VCaP (cell line): ENCODE data around the gene JARID2.
A peak's percentile ranks its signal among the peaks of the same experiment; 100 is the strongest.

Experiments
- H3K27ac ChIP-seq: fragments of 450-650 bp; 2 replicates; pipeline ENCODE4 v1.5.1; 2017
- TF ChIP-seq, protein P1 (sequence below): fragments of 450-650 bp; conservative IDR thresholded peaks from 2 replicates; pipeline ENCODE4 v1.5.1; 2017; ENCODE audit warnings: mild to moderate bottlenecking, moderate library complexity

Gene JARID2

DNA sequence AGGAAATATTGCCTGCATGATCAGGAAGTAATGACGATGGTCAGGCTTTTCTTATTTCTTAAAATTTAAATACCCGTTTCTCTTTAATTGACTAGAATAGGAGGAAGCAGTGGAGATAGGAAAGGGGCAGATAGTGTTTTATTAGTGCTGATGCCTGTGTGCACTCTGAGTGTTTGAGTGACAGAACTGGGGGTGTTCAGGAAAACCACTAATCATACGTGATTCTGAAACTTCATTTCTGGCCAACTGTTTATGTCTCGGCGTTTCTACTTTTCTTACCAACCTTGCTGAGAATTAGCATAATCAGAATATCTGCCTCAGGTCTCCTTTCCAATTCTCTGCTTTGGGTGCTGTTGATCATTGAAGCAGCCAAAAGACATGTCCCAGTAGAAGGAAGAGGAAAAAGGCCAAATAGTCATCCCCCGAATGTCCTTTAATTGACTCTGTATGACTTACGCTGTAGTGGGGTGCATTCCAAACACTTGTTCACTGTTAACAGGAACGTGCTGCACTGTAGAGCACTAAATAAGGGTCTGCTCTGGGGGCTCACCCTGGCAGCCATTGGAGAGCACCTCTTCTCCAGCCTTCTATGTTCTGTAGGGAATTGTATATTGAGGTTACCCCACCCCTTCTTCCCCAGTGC is 152.9 kb downstream of the JARID2 start:
- H3K27ac ChIP-seq = peak overlapping the region; percentile 60; the same call in 1 of the 2 replicates
- TF ChIP-seq, protein P1, sequence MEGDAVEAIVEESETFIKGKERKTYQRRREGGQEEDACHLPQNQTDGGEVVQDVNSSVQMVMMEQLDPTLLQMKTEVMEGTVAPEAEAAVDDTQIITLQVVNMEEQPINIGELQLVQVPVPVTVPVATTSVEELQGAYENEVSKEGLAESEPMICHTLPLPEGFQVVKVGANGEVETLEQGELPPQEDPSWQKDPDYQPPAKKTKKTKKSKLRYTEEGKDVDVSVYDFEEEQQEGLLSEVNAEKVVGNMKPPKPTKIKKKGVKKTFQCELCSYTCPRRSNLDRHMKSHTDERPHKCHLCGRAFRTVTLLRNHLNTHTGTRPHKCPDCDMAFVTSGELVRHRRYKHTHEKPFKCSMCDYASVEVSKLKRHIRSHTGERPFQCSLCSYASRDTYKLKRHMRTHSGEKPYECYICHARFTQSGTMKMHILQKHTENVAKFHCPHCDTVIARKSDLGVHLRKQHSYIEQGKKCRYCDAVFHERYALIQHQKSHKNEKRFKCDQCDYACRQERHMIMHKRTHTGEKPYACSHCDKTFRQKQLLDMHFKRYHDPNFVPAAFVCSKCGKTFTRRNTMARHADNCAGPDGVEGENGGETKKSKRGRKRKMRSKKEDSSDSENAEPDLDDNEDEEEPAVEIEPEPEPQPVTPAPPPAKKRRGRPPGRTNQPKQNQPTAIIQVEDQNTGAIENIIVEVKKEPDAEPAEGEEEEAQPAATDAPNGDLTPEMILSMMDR = no peak

DNA sequence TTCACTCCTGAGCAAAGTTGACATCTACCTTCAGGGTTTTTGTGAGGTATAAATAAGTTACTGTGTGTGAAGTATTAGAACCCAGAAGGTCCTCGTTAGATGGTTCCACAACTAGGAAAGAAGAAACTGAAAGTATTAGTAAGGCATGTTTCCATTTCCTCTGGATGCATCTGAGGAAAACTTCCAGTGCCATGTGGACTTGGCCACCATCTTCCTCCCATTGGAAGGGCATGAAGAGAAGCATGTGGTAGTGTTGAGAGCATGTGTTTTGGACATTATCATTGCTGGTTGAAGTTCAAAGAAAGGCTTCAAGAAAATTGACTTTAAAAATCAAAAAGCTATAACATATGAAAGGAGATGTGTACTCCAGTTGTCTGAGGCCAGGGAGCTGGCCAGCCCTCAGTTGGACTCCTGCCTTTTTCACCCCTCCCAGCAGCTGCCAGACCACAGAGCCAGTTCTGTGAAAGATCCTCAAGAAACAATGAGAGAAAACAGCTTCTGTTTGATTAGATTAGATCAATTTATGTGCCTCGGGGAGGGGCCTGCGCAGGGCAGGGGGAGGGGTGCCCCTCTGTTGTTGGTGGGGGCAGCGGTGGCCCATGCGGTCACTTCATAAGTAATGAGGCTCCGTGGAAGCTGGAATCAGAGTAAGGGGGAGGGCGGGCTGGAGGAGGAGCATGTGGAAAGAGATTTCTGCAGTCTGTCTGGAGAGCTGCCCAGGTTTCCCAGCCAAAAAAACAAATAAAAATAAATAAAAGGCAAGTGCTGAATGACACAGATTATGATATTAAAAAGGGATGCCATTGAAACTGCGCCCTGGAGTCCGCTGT is 154.0 kb downstream of the JARID2 start:
- H3K27ac ChIP-seq = peak overlapping the region; percentile 60
- TF ChIP-seq, protein P1 = no peak

DNA sequence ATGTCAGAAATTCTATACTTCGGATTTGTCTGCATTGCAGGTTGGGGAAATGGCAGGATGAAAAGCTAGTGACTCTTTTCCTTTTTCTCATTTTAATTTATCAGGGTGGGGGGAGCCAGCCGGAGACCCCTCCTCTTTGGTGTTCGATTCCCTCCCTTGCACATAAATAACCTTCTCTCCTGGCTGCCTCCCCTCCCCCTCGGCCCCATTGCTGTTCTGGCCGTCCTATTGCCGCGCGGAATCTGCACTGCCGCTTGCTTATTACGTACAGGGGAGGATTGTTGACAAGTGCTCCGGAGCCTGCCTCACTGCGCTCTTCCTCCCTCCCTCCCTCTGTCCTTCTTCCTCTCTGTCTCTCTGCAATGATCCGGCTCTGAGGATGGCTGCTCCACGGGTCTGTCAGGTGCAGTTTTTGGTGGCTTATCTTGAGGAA is 154.7 kb downstream of the JARID2 start:
- TF ChIP-seq, protein P1 = no peak
- H3K27ac ChIP-seq = peak overlapping the region; percentile 60

DNA sequence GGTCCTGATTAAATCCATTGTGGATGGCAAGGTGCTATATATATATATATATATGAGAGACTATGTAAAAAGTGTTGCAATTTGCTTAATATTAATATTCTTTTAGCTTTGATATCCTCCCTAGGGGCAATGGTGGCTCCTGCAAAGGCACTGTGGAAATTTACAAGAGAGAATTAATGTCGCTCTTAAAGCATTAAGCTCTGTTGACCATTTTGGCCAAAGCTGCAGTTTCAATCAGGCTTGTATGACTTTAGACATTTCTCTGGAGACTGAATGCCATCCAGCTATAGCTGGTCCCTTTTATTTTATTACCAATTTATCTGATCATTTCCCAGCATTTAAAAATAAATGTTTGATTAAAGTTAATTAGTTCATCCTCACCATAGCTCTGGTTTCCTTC is 155.3 kb downstream of the JARID2 start:
- TF ChIP-seq, protein P1 = no peak
- peak overlapping the region; percentile 60 for H3K27ac ChIP-seq

DNA sequence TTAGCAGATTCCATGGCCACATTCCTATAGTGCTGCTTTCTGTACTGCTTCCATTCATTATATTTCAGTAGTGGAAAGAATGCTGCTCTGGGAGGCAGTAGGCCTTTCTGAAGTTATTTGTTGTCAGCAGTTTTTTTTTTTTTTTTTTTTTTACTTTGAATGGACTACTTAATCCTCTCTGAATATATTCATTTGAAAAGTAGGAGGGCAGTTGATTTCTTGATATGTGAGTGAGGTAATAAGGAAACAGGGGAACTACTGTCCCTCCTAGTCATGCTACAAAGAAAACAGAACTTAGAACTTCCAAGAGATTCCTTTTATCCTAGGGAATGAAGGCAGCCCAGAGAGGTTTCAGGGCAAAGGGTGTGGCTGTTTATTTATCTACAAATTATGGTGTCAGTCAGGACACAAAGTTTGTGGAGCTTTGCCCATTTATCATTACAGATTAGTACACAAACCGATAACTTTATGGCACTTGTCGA is 155.9 kb downstream of the JARID2 start:
- H3K27ac ChIP-seq = peak overlapping the region; percentile 60

DNA sequence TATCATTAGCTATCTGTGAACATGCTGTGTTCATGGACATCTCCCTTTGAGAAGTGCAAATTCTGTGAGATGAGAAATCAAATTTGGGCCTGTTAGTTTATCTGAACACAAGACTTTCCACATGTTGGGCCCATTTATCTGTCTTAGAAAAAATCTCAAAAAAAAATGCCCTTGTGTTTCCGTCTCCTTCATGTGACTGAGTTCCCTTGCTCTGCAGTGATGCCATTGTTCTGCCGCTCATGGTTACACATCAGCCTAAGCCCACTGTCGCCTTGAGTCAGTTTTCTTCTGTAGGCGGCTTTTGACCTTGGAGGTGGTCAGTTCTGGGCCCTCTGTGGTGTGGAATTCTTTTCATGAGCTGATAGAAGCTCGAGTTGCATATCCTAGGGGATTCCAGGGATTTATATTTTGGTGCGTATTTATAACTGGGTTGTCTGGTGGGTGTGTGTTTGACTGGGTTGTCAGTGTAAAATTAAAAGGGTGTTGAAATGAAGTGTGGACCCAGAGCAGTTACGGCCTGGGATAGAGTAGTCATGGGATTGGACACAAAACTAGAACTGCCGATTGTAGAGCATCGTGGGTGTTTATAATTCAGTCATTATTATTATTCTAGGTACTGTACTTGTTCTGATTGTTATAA is 156.7 kb downstream of the JARID2 start:
- H3K27ac ChIP-seq = peak overlapping the region; percentile 60
- TF ChIP-seq, protein P1 = no peak

More for the DNA sequence above, 155.9 kb downstream of the JARID2 start:
- TF ChIP-seq, protein P1 = no peak
